GM06990 (cell line): ENCODE data around the gene RABL6.
A peak's percentile ranks its signal among the peaks of the same experiment; 100 is the strongest.

Source experiments
- DNase-seq: peaks from one replicate; pipeline ENCODE4 v3.0.0-alpha.2; 2011; ENCODE audit not compliant: insufficient read length; ENCODE audit errors: extremely low read depth
- H3K27me3 ChIP-seq: replicated peaks from 2 replicates; pipeline ENCODE4 v1.6.0; 2011; ENCODE audit warnings: low read length; ENCODE audit not compliant: control insufficient read depth, insufficient read depth
- H3K36me3 ChIP-seq: 2 replicates; pipeline ENCODE4 v1.5.1; 2011; ENCODE audit warnings: low read length; ENCODE audit not compliant: control insufficient read depth, insufficient read depth
- H3K4me3 ChIP-seq: replicated peaks from 2 replicates; pipeline ENCODE4 v1.5.1; 2011; ENCODE audit warnings: low read depth, mild to moderate bottlenecking, control low read depth, low read length
- CTCF ChIP-seq: IDR thresholded peaks from 2 replicates; pipeline ENCODE4 v1.5.1; 2011; ENCODE audit warnings: low read length, control low read depth, mild to moderate bottlenecking, inconsistent platforms; ENCODE audit not compliant: insufficient read depth, poor library complexity, severe bottlenecking

Gene RABL6

GRCh38 chr9:136860529-136860928 lies 52.8 kb downstream of the RABL6 start:
- peaks cover 30% of the 10 kb centered on the region for H3K36me3 ChIP-seq
- no peak for TF ChIP-seq CTCF
- DNase-seq, result no peak
- H3K27me3 ChIP-seq, result no peaks in the 10 kb centered on the region
- no peak overlapping the region for H3K4me3 ChIP-seq

GRCh38 chr9:136860933-136861873 lies 53.5 kb downstream of the RABL6 start:
- peaks cover 30% of the 10 kb centered on the region for H3K36me3 ChIP-seq
- no peak overlapping the region for H3K4me3 ChIP-seq
- no peaks in the 10 kb centered on the region for H3K27me3 ChIP-seq
- TF ChIP-seq CTCF, result no peak
- DNase-seq, result peak; percentile 6

GRCh38 chr9:136861874-136862457 lies 54.2 kb downstream of the RABL6 start:
- no peaks in the 10 kb centered on the region for H3K27me3 ChIP-seq
- H3K4me3 ChIP-seq, result no peak overlapping the region
- DNase-seq, result no peak
- TF ChIP-seq CTCF, result no peak
- peaks cover 30% of the 10 kb centered on the region for H3K36me3 ChIP-seq

GRCh38 chr9:136862849-136863622 lies 55.3 kb downstream of the RABL6 start:
- peaks cover 30% of the 10 kb centered on the region for H3K36me3 ChIP-seq
- peak; percentile 6 for DNase-seq
- no peak overlapping the region for H3K4me3 ChIP-seq
- no peak for TF ChIP-seq CTCF
- H3K27me3 ChIP-seq, result no peaks in the 10 kb centered on the region

- Histone ChIP-seq H3K27me3 (no peaks in the 10 kb centered on the region), H3K36me3 (peaks cover 30% of the 10 kb centered on the region), H3K4me3 (no peak overlapping the region)
- DNase-seq, result no peak
- TF ChIP-seq CTCF, result no peak
Measured at GRCh38 chr9:136863623-136864273, 56.0 kb downstream of the RABL6 start.
